Heart right ventricle (tissue), 16 donors: ENCODE data around the gene ZNF618. TPM values are rescaled to one million over a fixed set of nuclear protein-coding genes. Genes with fewer than 3 reads are reported as not detected.

Source experiments
- ATAC-seq, 8 donors: fragments of 200-7000 bp; cut with Tn5 transposase; one replicate each; pipeline ENCODE4 v1.9.1; 2020; ENCODE audit warnings: mild to moderate bottlenecking in 8 of 8, moderate library complexity in 8 of 8, moderate number of reproducible peaks in 1 of 8
- DNase-seq, 2 donors: peaks; one replicate each; pipeline ENCODE4 v3.0.0-alpha.2; 2020
- H3K27ac ChIP-seq, 10 donors: fragments of 200-600 bp; sonication (generic) in 2 of 10; one replicate each; pipeline versions ENCODE4 v1.5.0 to v1.8.0; 2020 to 2022; ENCODE audit warnings: mild to moderate bottlenecking in 3 of 10
- H3K27me3 ChIP-seq, 7 donors: fragments of 200-600 bp; one replicate each; pipeline ENCODE4 v1.8.0; 2021 to 2022; ENCODE audit warnings: mild to moderate bottlenecking in 2 of 7
- H3K36me3 ChIP-seq, 9 donors: fragments of 200-600 bp; sonication (generic) in 1 of 9; one replicate each; pipeline versions ENCODE4 v1.5.0 to v1.8.0; 2020 to 2022; ENCODE audit warnings: mild to moderate bottlenecking in 2 of 9
- H3K4me1 ChIP-seq, 9 donors: fragments of 200-600 bp; sonication (generic) in 1 of 9; one replicate each; pipeline versions ENCODE4 v1.5.0 to v1.8.0; 2020 to 2022; ENCODE audit warnings: mild to moderate bottlenecking in 4 of 9
- H3K4me3 ChIP-seq, 10 donors: fragments of 200-600 bp; sonication (generic) in 2 of 10; one replicate each; pipeline versions ENCODE4 v1.5.0 to v1.8.0; 2020 to 2022; ENCODE audit warnings: mild to moderate bottlenecking in 7 of 10, moderate library complexity in 2 of 10
- H3K9me3 ChIP-seq, 11 donors: fragments of 200-600 bp in 10 of 11; sonication (generic) in 2 of 11; one replicate each; pipeline versions ENCODE4 v1.5.0 to v1.8.0; 2013 to 2022; ENCODE audit warnings: mild to moderate bottlenecking in 2 of 11, control low read depth in 1 of 11, moderate library complexity in 1 of 11
- CTCF ChIP-seq, 9 donors: fragments of 200-600 bp; sonication (generic) in 2 of 9; IDR thresholded peaks; one replicate each; pipeline versions ENCODE4 v1.5.0 to v1.8.0; 2021 to 2022; ENCODE audit warnings: antibody characterized with exemption in 9 of 9, mild to moderate bottlenecking in 5 of 9, moderate library complexity in 1 of 9
- WGBS, 2 donors: extraction: QIAGEN DNeasy Blood & Tissue Kit; methylation state at CpG; one replicate each; pipeline ENCODE4 v1.1.7; 2013; ENCODE audit warnings: inconsistent platforms in 1 of 2; 5-methylcytosine and 5-hydroxymethylcytosine counted together
- intact Hi-C, 10 donors: fragments of 100-400 bp; cut with DNase I; formaldehyde crosslinking; loops; one replicate each; pipeline versions ENCODE4 v1.11.1 to v1.14.2; 2022
- polyA plus RNA-seq, 2 donors: library from polyadenylated mRNA; stranded (reverse); fragments of 200-250 nt; gene quantifications; one replicate each; pipeline ENCODE4 v1.2.3, GENCODE V29; 2013
- total RNA-seq, 10 donors: library from RNA; stranded (reverse); fragmentation: NEBNext Ultra II Directional in 3 of 10; extraction: Animal tissue kit (Norgen Biotek cat#: 25700) in 3 of 10; gene quantifications; one replicate each; pipeline versions ENCODE4 v1.2.1 to v1.2.4, GENCODE V29; 2021 to 2023
- donor health status: Arrhythmogenic right ventricular cardiomyopathy.
- donor health status: ischemic (EF 13 %, LVEDD 7.1; RV severe dilation, severe dysfunction).
- donor health status: healthy with polysubstance abuse.
- donor health status: DM: no; HTN: yes; CAD: no.
- donor health status: DM: no; HTN: no; CAD: no.
- donor health status: ischemic (EF 25% LVEDD 6.9; RV normal size, moderate dysfunction).
- donor health status: ischemic (EF 25% LVEDD 5.7; RV mildly dilated, moderate dysfunction).
- donor health status: healthy.
- donor health status: DM: yes; HTN: yes; CAD: no.
- donor health status: Ischemic cardiomyopathy.
- donor health status: ischemic (EF 35%, LVEDD 5.7; RV mildly dilated, moderate dysfunction).
- donor health status: nonischemic (EF 11% LVEDD 7.7; RV severe dilation, severe dysfunction).
- donor health status: DM: yes; HTN: yes; CAD: no.
- donor health status: PGD.
- donor health status: ischemic (EF 29% LVEDD 5.4; RV normal size, mild dysfunction).
- donor health status: nonischemic (EF 23%, LVEDD 6.1; RV moderate dilation, normal function).

The ZNF618 gene
- total and polyA plus RNA-seq, 12 donors, result 0.59 to 2.5 (median 1.6) TPM

- H3K9me3 ChIP-seq, result peaks cover 0 to under 1% (median 0%) of the 10 kb centered on the region in 11 donors
- WGBS, 2 donors, result 84 to 89% methylated on average over 12 of the region's 12 CpGs
- TF ChIP-seq CTCF (IDR thresholded peaks at IDR 0.05), result no peak
- peaks cover 0 to 7% (median 0%) of the 10 kb centered on the region in 9 donors for H3K4me1 ChIP-seq
- H3K36me3 ChIP-seq, result peaks cover 0 to 47% (median 0%) of the 10 kb centered on the region in 9 donors
- intact Hi-C loops, result loop anchor here (5.0 to 10.0 kb wide), 7 partner anchors 65 to 347 kb away; no protein-coding TSS in a partner anchor
- no peaks in the 10 kb centered on the region for H3K27me3 ChIP-seq
- no peak overlapping the region for H3K4me3 ChIP-seq
- no peak for DNase-seq
- H3K27ac ChIP-seq, result no peak overlapping the region
- ATAC-seq, result no peak
Measured at GRCh38 chr9:114029311-114030170, 153.4 kb downstream of the ZNF618 start.

DNA sequence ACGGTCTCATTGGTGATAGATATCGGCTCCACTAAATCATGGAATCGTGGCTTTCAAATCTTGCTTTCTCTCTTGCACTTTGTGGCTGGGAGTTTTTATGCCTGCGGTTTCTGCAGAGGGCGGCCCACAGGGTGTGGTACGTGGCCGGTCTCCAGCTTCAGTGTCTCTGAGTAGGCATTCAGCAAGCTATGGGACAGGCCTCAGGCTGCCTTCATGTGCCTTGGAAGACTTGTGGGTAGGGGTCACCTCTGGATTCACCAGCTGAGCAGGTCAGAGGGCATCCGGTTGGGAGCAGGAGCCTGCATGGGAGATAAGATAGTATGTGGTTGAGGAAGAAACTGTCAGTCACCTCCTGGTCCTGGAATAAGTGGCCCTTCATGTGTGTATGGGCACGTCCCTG is 154.3 kb downstream of the ZNF618 start:
- 90 to 95% methylated on average over 9 of the region's 9 CpGs for WGBS, 2 donors
- H3K36me3 ChIP-seq, result peaks cover 0 to 47% (median 0%) of the 10 kb centered on the region in 9 donors
- no peak overlapping the region for H3K4me3 ChIP-seq
- no peak overlapping the region for H3K27ac ChIP-seq
- DNase-seq (no peak), ATAC-seq (no peak)
- TF ChIP-seq CTCF (IDR thresholded peaks at IDR 0.05), result no peak
- intact Hi-C loops, result loop anchor here in 9 of 10 donors (5.0 to 10.0 kb wide), 6 partner anchors 223 to 348 kb away; no protein-coding TSS in a partner anchor
- no peaks in the 10 kb centered on the region for H3K9me3 ChIP-seq
- peaks cover 0 to 7% (median 0%) of the 10 kb centered on the region in 9 donors for H3K4me1 ChIP-seq
- H3K27me3 ChIP-seq, result no peaks in the 10 kb centered on the region

- H3K4me3 ChIP-seq, result no peak overlapping the region
- H3K27me3 ChIP-seq, result no peaks in the 10 kb centered on the region
- ATAC-seq, result no peak
- intact Hi-C loops, result loop anchor here in 9 of 10 donors (5.0 to 10.0 kb wide), 6 partner anchors 224 to 349 kb away; no protein-coding TSS in a partner anchor
- no peaks in the 10 kb centered on the region for H3K9me3 ChIP-seq
- WGBS, 2 donors, result 97% methylated on average over 7 of the region's 7 CpGs
- peaks cover 0 to 51% (median 4%) of the 10 kb centered on the region in 9 donors for H3K36me3 ChIP-seq
- DNase-seq, result no peak
- H3K27ac ChIP-seq, result no peak overlapping the region
- peaks cover 0 to 7% (median 0%) of the 10 kb centered on the region in 9 donors for H3K4me1 ChIP-seq
- TF ChIP-seq CTCF (IDR thresholded peaks at IDR 0.05), result no peak
Measured at GRCh38 chr9:114031037-114031630, 155.0 kb downstream of the ZNF618 start.
